Lower lobe of right lung (tissue), 2 donors: Measurements from ENCODE around the gene CTXN1. TPM values are rescaled to one million over a fixed set of nuclear protein-coding genes. Genes with fewer than 3 reads are reported as not detected.
A peak's percentile ranks its signal among the peaks of the same experiment; 100 is the strongest.

Experiments used
- ATAC-seq, 2 donors: fragments of 200-7000 bp; cut with Tn5 transposase; one replicate each; pipeline ENCODE4 v1.9.1; 2020 to 2022; ENCODE audit warnings: mild to moderate bottlenecking in 2 of 2, moderate library complexity in 2 of 2
- DNase-seq: peaks from one replicate; pipeline ENCODE4 v3.0.0-alpha.2; 2020
- H3K27ac ChIP-seq: fragments of 200-600 bp; one replicate; pipeline ENCODE4 v1.8.0; 2022
- H3K27me3 ChIP-seq: fragments of 200-600 bp; one replicate; pipeline ENCODE4 v1.8.0; 2022; ENCODE audit warnings: low read depth
- H3K36me3 ChIP-seq: fragments of 200-600 bp; one replicate; pipeline ENCODE4 v1.8.0; 2022; ENCODE audit warnings: mild to moderate bottlenecking
- H3K4me1 ChIP-seq: fragments of 200-600 bp; one replicate; pipeline ENCODE4 v1.8.0; 2022
- H3K4me3 ChIP-seq: fragments of 200-600 bp; one replicate; pipeline ENCODE4 v1.8.0; 2022; ENCODE audit warnings: mild to moderate bottlenecking
- H3K9me3 ChIP-seq: fragments of 200-600 bp; one replicate; pipeline ENCODE4 v1.8.0; 2022
- intact Hi-C: fragments of 100-400 bp; cut with DNase I; formaldehyde crosslinking; loops from one replicate; pipeline ENCODE4 v1.11.0; 2022
- total RNA-seq: library from RNA; stranded (reverse); fragmentation: NEBNext Ultra II Directional; extraction: Animal tissue kit (Norgen Biotek cat#: 25700); gene quantifications from one replicate; pipeline ENCODE4 v1.2.1, GENCODE V29; 2021
- TF ChIP-seq, protein P1 (sequence below): fragments of 200-600 bp; IDR thresholded peaks from one replicate; pipeline ENCODE4 v1.8.0; 2022; ENCODE audit warnings: antibody characterized with exemption, mild to moderate bottlenecking
- donor health status: DM: no; HTN: yes; CAD: no; lungs with severe emphysema.

CTXN1 gene
- total RNA-seq, 1 donor from 2014 or later, result 5.8 TPM

GRCh38 chr19:7879111-7879807 lies 46.7 kb downstream of the CTXN1 start:
- H3K4me3 ChIP-seq, result no peak overlapping the region
- DNase-seq (no peak), ATAC-seq (no peak)
- no peak overlapping the region for H3K27ac ChIP-seq
- H3K36me3 ChIP-seq, result no peaks in the 10 kb centered on the region
- H3K9me3 ChIP-seq, result no peaks in the 10 kb centered on the region
- peaks cover 5% of the 10 kb centered on the region for H3K27me3 ChIP-seq
- H3K4me1 ChIP-seq, result no peaks in the 10 kb centered on the region
- TF ChIP-seq, protein P1, sequence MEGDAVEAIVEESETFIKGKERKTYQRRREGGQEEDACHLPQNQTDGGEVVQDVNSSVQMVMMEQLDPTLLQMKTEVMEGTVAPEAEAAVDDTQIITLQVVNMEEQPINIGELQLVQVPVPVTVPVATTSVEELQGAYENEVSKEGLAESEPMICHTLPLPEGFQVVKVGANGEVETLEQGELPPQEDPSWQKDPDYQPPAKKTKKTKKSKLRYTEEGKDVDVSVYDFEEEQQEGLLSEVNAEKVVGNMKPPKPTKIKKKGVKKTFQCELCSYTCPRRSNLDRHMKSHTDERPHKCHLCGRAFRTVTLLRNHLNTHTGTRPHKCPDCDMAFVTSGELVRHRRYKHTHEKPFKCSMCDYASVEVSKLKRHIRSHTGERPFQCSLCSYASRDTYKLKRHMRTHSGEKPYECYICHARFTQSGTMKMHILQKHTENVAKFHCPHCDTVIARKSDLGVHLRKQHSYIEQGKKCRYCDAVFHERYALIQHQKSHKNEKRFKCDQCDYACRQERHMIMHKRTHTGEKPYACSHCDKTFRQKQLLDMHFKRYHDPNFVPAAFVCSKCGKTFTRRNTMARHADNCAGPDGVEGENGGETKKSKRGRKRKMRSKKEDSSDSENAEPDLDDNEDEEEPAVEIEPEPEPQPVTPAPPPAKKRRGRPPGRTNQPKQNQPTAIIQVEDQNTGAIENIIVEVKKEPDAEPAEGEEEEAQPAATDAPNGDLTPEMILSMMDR, result no peak
- intact Hi-C loops, result no loop called here

DNA sequence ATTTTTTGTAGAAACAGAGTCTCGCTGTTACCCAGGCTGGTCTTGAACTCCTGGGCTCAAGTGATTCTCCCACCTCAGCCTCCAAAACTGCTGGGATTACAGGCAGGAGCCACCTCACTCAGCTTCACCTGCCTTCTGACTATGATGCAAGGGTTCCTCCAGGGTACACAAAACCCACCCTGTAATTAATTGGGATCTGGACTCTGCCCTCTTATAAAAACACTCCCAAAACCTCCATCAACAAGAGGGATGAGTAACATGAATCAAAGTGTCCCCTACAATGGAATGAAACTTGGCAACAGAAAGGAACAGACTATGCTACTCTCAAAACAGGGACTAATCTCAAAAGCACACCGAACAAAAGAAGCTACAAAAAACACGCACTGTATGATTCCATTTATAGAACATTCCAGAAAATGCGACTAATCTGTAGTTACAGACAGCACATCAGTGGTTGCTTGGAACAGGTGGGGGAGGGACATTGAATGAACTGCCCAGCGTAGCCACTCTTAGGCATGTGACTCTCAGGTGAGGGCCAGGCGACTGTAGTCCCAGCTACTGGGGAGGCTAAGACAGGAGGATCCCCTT lies 48.6 kb downstream of the CTXN1 start:
- Histone ChIP-seq H3K9me3 (no peaks in the 10 kb centered on the region), H3K27me3 (peaks cover 22% of the 10 kb centered on the region), H3K27ac (no peak overlapping the region), H3K36me3 (no peaks in the 10 kb centered on the region), H3K4me3 (no peak overlapping the region), H3K4me1 (peaks cover 8% of the 10 kb centered on the region)
- ATAC-seq, result no peak
- intact Hi-C loops, result no loop called here
- TF ChIP-seq, protein P1, result no peak
- DNase-seq, result no peak

GRCh38 chr19:7874897-7875273 lies 51.0 kb downstream of the CTXN1 start:
- Histone ChIP-seq H3K4me3 (peak overlapping the region; percentile 48), H3K27ac (no peak overlapping the region), H3K27me3 (peaks cover 25% of the 10 kb centered on the region), H3K4me1 (peaks cover 27% of the 10 kb centered on the region), H3K9me3 (no peaks in the 10 kb centered on the region), H3K36me3 (no peaks in the 10 kb centered on the region)
- no peak for DNase-seq
- TF ChIP-seq, protein P1, result no peak
- no peak for ATAC-seq
- intact Hi-C loops, result no loop called here

Other genes starting within 250 kb of the CTXN1 start
- 184 TPM for gene MCEMP1, start 249.0 kb downstream of the CTXN1 start, total RNA-seq
- gene TRAPPC5, start 245.3 kb downstream of the CTXN1 start, total RNA-seq, result 75.3 TPM
- gene FCER2, start 224.0 kb downstream of the CTXN1 start, total RNA-seq, result 0.50 TPM
- gene CLEC4G, start 194.0 kb downstream of the CTXN1 start, total RNA-seq, result 2.9 TPM
- gene CD209, start 178.6 kb downstream of the CTXN1 start, total RNA-seq, result 18.8 TPM
- 5.8 TPM for gene CLEC4M, start 162.9 kb downstream of the CTXN1 start, total RNA-seq
- gene EVI5L, start 95.9 kb downstream of the CTXN1 start, total RNA-seq, result 11.7 TPM
- 2.5 TPM for gene PRR36, start 51.7 kb downstream of the CTXN1 start, total RNA-seq
- 6.6 TPM for gene LRRC8E, start 37.6 kb downstream of the CTXN1 start, total RNA-seq
- gene MAP2K7, start 22.3 kb downstream of the CTXN1 start, total RNA-seq, result 38.6 TPM
- gene TGFBR3L, start 11.3 kb downstream of the CTXN1 start, total RNA-seq, result 2.1 TPM
- gene SNAPC2, start 5.8 kb downstream of the CTXN1 start, total RNA-seq, result 17.6 TPM
- 45.2 TPM for gene TIMM44, start 17.5 kb upstream of the CTXN1 start, total RNA-seq
- gene ELAVL1, start 79.5 kb upstream of the CTXN1 start, total RNA-seq, result 66.3 TPM
- gene CCL25, start 126.6 kb upstream of the CTXN1 start, total RNA-seq, result not detected
- gene FBN3, start 223.5 kb upstream of the CTXN1 start, total RNA-seq, result 7.0 TPM